GM18868 (cell line): ENCODE results near the gene KIAA1549.
"Not testable (repeated sequence)": the region's sequence is repeated elsewhere in the genome, so short reads cannot be mapped to it uniquely, and the experiment has no call there.

Experiments
- ATAC-seq: cut with Tn5 transposase; IDR thresholded peaks from one replicate; pipeline ENCODE4 v1.9.1; 2021; ENCODE audit warnings: mild to moderate bottlenecking, moderate library complexity; ENCODE audit not compliant: unreplicated experiment

The KIAA1549 gene

GRCh38 chr7:138981332-138982203, at the start of gene KIAA1549:
Gene KIAA1549, minus strand, starts transcription at chr7:138981389. Its CDS starts 120 bp downstream, at chr7:138981269.
- peak; percentile 90 for ATAC-seq

GRCh38 chr7:139029353-139029752, 48.2 kb upstream of the KIAA1549 start:
- ATAC-seq = no peak

- no peak for ATAC-seq
Measured at GRCh38 chr7:139026551-139026950, 45.4 kb upstream of the KIAA1549 start.

- not testable (repeated sequence) for ATAC-seq
Measured at GRCh38 chr7:139025861-139026260, 44.7 kb upstream of the KIAA1549 start.

GRCh38 chr7:139023076-139023475, 41.9 kb upstream of the KIAA1549 start:
- ATAC-seq = no peak

GRCh38 chr7:139022286-139022685, 41.1 kb upstream of the KIAA1549 start:
- ATAC-seq = no peak

- ATAC-seq = no peak
Measured at GRCh38 chr7:139018910-139019309, 37.7 kb upstream of the KIAA1549 start.

GRCh38 chr7:139016931-139017511, 35.8 kb upstream of the KIAA1549 start:
- ATAC-seq = peak; percentile 94

- ATAC-seq = no peak
Measured at GRCh38 chr7:139011373-139011772, 30.2 kb upstream of the KIAA1549 start.

GRCh38 chr7:139004321-139005090, 23.3 kb upstream of the KIAA1549 start:
- no peak for ATAC-seq

GRCh38 chr7:138999414-138999813, 18.2 kb upstream of the KIAA1549 start:
- no peak for ATAC-seq

- no peak for ATAC-seq
Measured at GRCh38 chr7:138992052-138992531, 10.9 kb upstream of the KIAA1549 start.

GRCh38 chr7:138987686-138988085, 6.5 kb upstream of the KIAA1549 start:
- no peak for ATAC-seq

GRCh38 chr7:138982204-138982623, 1.0 kb upstream of the KIAA1549 start:
- ATAC-seq = no peak

- ATAC-seq = peak; percentile 33
Measured at GRCh38 chr7:138980563-138981291, 462 bp downstream of the KIAA1549 start.

- ATAC-seq = no peak
Measured at GRCh38 chr7:138979988-138980562, 1.1 kb downstream of the KIAA1549 start.

- ATAC-seq = peak; percentile 24
Measured at GRCh38 chr7:138979226-138979979, 1.8 kb downstream of the KIAA1549 start.

GRCh38 chr7:138978541-138979184, 2.5 kb downstream of the KIAA1549 start:
- ATAC-seq = no peak

- ATAC-seq = not testable (repeated sequence)
Measured at GRCh38 chr7:138976161-138976560, 5.0 kb downstream of the KIAA1549 start.
